ENCODE data around the gene MYOCD.

MYOCD gene

GRCh38 chr17:12712415-12712814, 46.7 kb downstream of the MYOCD start:
- Histone ChIP-seq H2AFZ (ENCODE audit: low read length) (no peak overlapping the region), H3K4me3 (ENCODE audit: low read length, poor library complexity, severe bottlenecking) (no peak overlapping the region), H3K9ac (ENCODE audit: low read depth, low read length, poor library complexity, severe bottlenecking) (no peak overlapping the region), H3F3A (ENCODE audit: low read depth) (no peaks in the 10 kb centered on the region), H4K20me1 (ENCODE audit: insufficient read depth, low read length, poor library complexity, severe bottlenecking) (no peaks in the 10 kb centered on the region), H3K4me2 (ENCODE audit: low read depth, low read length, poor library complexity, severe bottlenecking) (no peak overlapping the region), H3K4me1 (ENCODE audit: insufficient read depth, low read length, poor library complexity, severe bottlenecking) (no peaks in the 10 kb centered on the region), H3K79me2 (ENCODE audit: insufficient read depth, low read length) (no peaks in the 10 kb centered on the region), H3K9me3 (ENCODE audit: insufficient read depth, low read depth, low read length) (peaks cover 5% of the 10 kb centered on the region; the same call in 1 of the 2 replicates), H3K9me2 (replicated peaks; ENCODE audit: low read depth, low read length) (no peaks in the 10 kb centered on the region), H3K36me3 (ENCODE audit: insufficient read depth, low read length) (no peaks in the 10 kb centered on the region), H3K27me3 (ENCODE audit: insufficient read depth, low read length, poor library complexity, severe bottlenecking) (no peaks in the 10 kb centered on the region)
- TF ChIP-seq CTCF (conservative IDR thresholded peaks at IDR 0.05; ENCODE audit: low read length) (no peak), EZH2phosphoT487 (IDR thresholded peaks at IDR 0.05; ENCODE audit: borderline replicate concordance) (no peak)

GRCh38 chr17:12712941-12713340, 47.3 kb downstream of the MYOCD start:
- no peak overlapping the region for H3K4me3 ChIP-seq (ENCODE audit: low read length, poor library complexity, severe bottlenecking)
- H3K9me2 ChIP-seq (replicated peaks; ENCODE audit: low read depth, low read length): no peaks in the 10 kb centered on the region
- H3K4me2 ChIP-seq (ENCODE audit: low read depth, low read length, poor library complexity, severe bottlenecking): no peak overlapping the region
- no peaks in the 10 kb centered on the region for H3K79me2 ChIP-seq (ENCODE audit: insufficient read depth, low read length)
- H2AFZ ChIP-seq (ENCODE audit: low read length): no peak overlapping the region
- peaks cover 5% of the 10 kb centered on the region; the same call in 1 of the 2 replicates for H3K9me3 ChIP-seq (ENCODE audit: insufficient read depth, low read depth, low read length)
- no peaks in the 10 kb centered on the region for H3F3A ChIP-seq (ENCODE audit: low read depth)
- no peak overlapping the region for H3K9ac ChIP-seq (ENCODE audit: low read depth, low read length, poor library complexity, severe bottlenecking)
- no peaks in the 10 kb centered on the region for H3K27me3 ChIP-seq (ENCODE audit: insufficient read depth, low read length, poor library complexity, severe bottlenecking)
- TF ChIP-seq CTCF (conservative IDR thresholded peaks at IDR 0.05; ENCODE audit: low read length) (no peak), EZH2phosphoT487 (IDR thresholded peaks at IDR 0.05; ENCODE audit: borderline replicate concordance) (no peak)
- no peaks in the 10 kb centered on the region for H3K4me1 ChIP-seq (ENCODE audit: insufficient read depth, low read length, poor library complexity, severe bottlenecking)
- H4K20me1 ChIP-seq (ENCODE audit: insufficient read depth, low read length, poor library complexity, severe bottlenecking): no peaks in the 10 kb centered on the region
- no peaks in the 10 kb centered on the region for H3K36me3 ChIP-seq (ENCODE audit: insufficient read depth, low read length)

GRCh38 chr17:12719948-12720347, 54.3 kb downstream of the MYOCD start:
- H3K27me3 ChIP-seq (ENCODE audit: insufficient read depth, low read length, poor library complexity, severe bottlenecking): no peaks in the 10 kb centered on the region
- no peaks in the 10 kb centered on the region for H3K9me2 ChIP-seq (replicated peaks; ENCODE audit: low read depth, low read length)
- H2AFZ ChIP-seq (ENCODE audit: low read length): no peak overlapping the region
- no peaks in the 10 kb centered on the region for H4K20me1 ChIP-seq (ENCODE audit: insufficient read depth, low read length, poor library complexity, severe bottlenecking)
- H3K4me2 ChIP-seq (ENCODE audit: low read depth, low read length, poor library complexity, severe bottlenecking): no peak overlapping the region
- no peak overlapping the region for H3K9ac ChIP-seq (ENCODE audit: low read depth, low read length, poor library complexity, severe bottlenecking)
- no peaks in the 10 kb centered on the region for H3K4me1 ChIP-seq (ENCODE audit: insufficient read depth, low read length, poor library complexity, severe bottlenecking)
- H3K36me3 ChIP-seq (ENCODE audit: insufficient read depth, low read length): no peaks in the 10 kb centered on the region
- no peaks in the 10 kb centered on the region for H3F3A ChIP-seq (ENCODE audit: low read depth)
- TF ChIP-seq EZH2phosphoT487 (IDR thresholded peaks at IDR 0.05; ENCODE audit: borderline replicate concordance): no peak
- TF ChIP-seq CTCF (conservative IDR thresholded peaks at IDR 0.05; ENCODE audit: low read length): no peak
- H3K9me3 ChIP-seq (ENCODE audit: insufficient read depth, low read depth, low read length): no peaks in the 10 kb centered on the region; the same call in 1 of the 2 replicates
- no peaks in the 10 kb centered on the region for H3K79me2 ChIP-seq (ENCODE audit: insufficient read depth, low read length)
- H3K4me3 ChIP-seq (ENCODE audit: low read length, poor library complexity, severe bottlenecking): no peak overlapping the region
